Ectodermal cell (in vitro differentiated cells): ENCODE measurements around the gene SLITRK6.
A peak's percentile ranks its signal among the peaks of the same experiment; 100 is the strongest.
"Not testable (repeated sequence)": the region's sequence is repeated elsewhere in the genome, so short reads cannot be mapped to it uniquely, and the experiment has no call there.

Experiments used
- H3K27ac ChIP-seq: 2 replicates; pipeline ENCODE4 v1.7.0; 2013; ENCODE audit warnings: mild to moderate bottlenecking, low read depth, low read length; ENCODE audit not compliant: insufficient read depth, poor library complexity, severe bottlenecking
- H3K27me3 ChIP-seq: 2 replicates; pipeline ENCODE4 v1.7.0; 2013; ENCODE audit warnings: mild to moderate bottlenecking, low read length; ENCODE audit not compliant: insufficient read depth, control insufficient read depth, poor library complexity, severe bottlenecking
- H3K36me3 ChIP-seq: one replicate; pipeline ENCODE4 v1.7.0; 2013; ENCODE audit warnings: low read length; ENCODE audit not compliant: control insufficient read depth, insufficient read depth
- H3K4me1 ChIP-seq: one replicate; pipeline ENCODE4 v1.7.0; 2013; ENCODE audit warnings: low read length; ENCODE audit not compliant: control insufficient read depth, insufficient read depth
- H3K4me3 ChIP-seq: 2 replicates; pipeline ENCODE4 v1.7.0; 2013; ENCODE audit warnings: low read depth, low read length, control low read depth; ENCODE audit not compliant: insufficient read depth
- H3K9me3 ChIP-seq: 2 replicates; pipeline ENCODE4 v1.7.0; 2013; ENCODE audit warnings: mild to moderate bottlenecking, low read length, moderate library complexity; ENCODE audit not compliant: control insufficient read depth
- WGBS, 2 experiments: methylation state at CpG; one replicate each; pipeline ENCODE4 v1.1.7; 2013; ENCODE audit warnings: missing lambda C conversion rate in 2 of 2; 5-methylcytosine and 5-hydroxymethylcytosine counted together

Gene SLITRK6

GRCh38 chr13:85808811-85809210 is 9.6 kb upstream of the SLITRK6 start:
- no peaks in the 10 kb centered on the region for H3K36me3 ChIP-seq
- no peak overlapping the region for H3K4me3 ChIP-seq
- no peaks in the 10 kb centered on the region for H3K4me1 ChIP-seq
- H3K27me3 ChIP-seq, result no peaks in the 10 kb centered on the region
- H3K27ac ChIP-seq, result no peak overlapping the region
- no peaks in the 10 kb centered on the region for H3K9me3 ChIP-seq
- 88 to 92% methylated on average over 1 of the region's 1 CpG for WGBS, 2 experiments

GRCh38 chr13:85806553-85807175 is 7.4 kb upstream of the SLITRK6 start:
- H3K9me3 ChIP-seq, result no peaks in the 10 kb centered on the region
- no peaks in the 10 kb centered on the region for H3K27me3 ChIP-seq
- no peaks in the 10 kb centered on the region for H3K4me1 ChIP-seq
- WGBS, 2 experiments, result 40% methylated on average over 1 of the region's 3 CpGs; no CpG with 5 or more reads in 1 of the 2 experiments
- no peak overlapping the region for H3K4me3 ChIP-seq
- no peak overlapping the region for H3K27ac ChIP-seq
- H3K36me3 ChIP-seq, result no peaks in the 10 kb centered on the region

- H3K27ac ChIP-seq, result no peak overlapping the region
- no peaks in the 10 kb centered on the region for H3K9me3 ChIP-seq
- H3K4me1 ChIP-seq, result no peaks in the 10 kb centered on the region
- H3K27me3 ChIP-seq, result no peaks in the 10 kb centered on the region
- 50 to 75% methylated on average over 1 to 2 of the region's 3 CpGs for WGBS, 2 experiments
- no peaks in the 10 kb centered on the region for H3K36me3 ChIP-seq
- H3K4me3 ChIP-seq, result peak overlapping the region; percentile 3
Observed at GRCh38 chr13:85798556-85798955, 663 bp downstream of the SLITRK6 start.

- Histone ChIP-seq H3K4me3 (no peak overlapping the region), H3K36me3 (no peaks in the 10 kb centered on the region), H3K4me1 (no peaks in the 10 kb centered on the region), H3K9me3 (no peaks in the 10 kb centered on the region), H3K27ac (no peak overlapping the region), H3K27me3 (no peaks in the 10 kb centered on the region)
- WGBS, 2 experiments, result 91 to 92% methylated on average over 1 to 2 of the region's 4 CpGs
Observed at GRCh38 chr13:85797311-85797710, 1.9 kb downstream of the SLITRK6 start.

GRCh38 chr13:85785205-85785604 is 14.0 kb downstream of the SLITRK6 start:
- Histone ChIP-seq H3K36me3 (no peaks in the 10 kb centered on the region), H3K4me1 (no peaks in the 10 kb centered on the region)
- 88 to 89% methylated on average over 3 of the region's 3 CpGs for WGBS, 2 experiments

GRCh38 chr13:85772367-85772766 is 26.9 kb downstream of the SLITRK6 start:
- H3K4me3 ChIP-seq, result no peak overlapping the region
- no peaks in the 10 kb centered on the region for H3K27me3 ChIP-seq
- H3K27ac ChIP-seq, result no peak overlapping the region
- WGBS, 2 experiments, result 94 to 95% methylated on average over 3 of the region's 3 CpGs
- H3K4me1 ChIP-seq, result no peaks in the 10 kb centered on the region
- H3K9me3 ChIP-seq, result no peaks in the 10 kb centered on the region
- H3K36me3 ChIP-seq, result no peaks in the 10 kb centered on the region

More at GRCh38 chr13:85785205-85785604, 14.0 kb downstream of the SLITRK6 start:
- H3K27me3 ChIP-seq, result no peaks in the 10 kb centered on the region
- H3K9me3 ChIP-seq, result no peaks in the 10 kb centered on the region
- H3K4me3 ChIP-seq, result no peak overlapping the region
- H3K27ac ChIP-seq, result no peak overlapping the region

GRCh38 chr13:85771856-85772255 is 27.4 kb downstream of the SLITRK6 start:
- Histone ChIP-seq H3K4me3 (no peak overlapping the region), H3K36me3 (no peaks in the 10 kb centered on the region), H3K9me3 (no peaks in the 10 kb centered on the region), H3K4me1 (no peaks in the 10 kb centered on the region), H3K27me3 (no peaks in the 10 kb centered on the region), H3K27ac (no peak overlapping the region)
- WGBS, 2 experiments, result 80 to 91% methylated on average over 1 of the region's 1 CpG

- H3K4me3 ChIP-seq, result no peak overlapping the region
- H3K4me1 ChIP-seq, result no peaks in the 10 kb centered on the region
- H3K9me3 ChIP-seq, result no peaks in the 10 kb centered on the region
- H3K36me3 ChIP-seq, result no peaks in the 10 kb centered on the region
- H3K27me3 ChIP-seq, result no peaks in the 10 kb centered on the region
- no peak overlapping the region for H3K27ac ChIP-seq
Observed at GRCh38 chr13:85768946-85769345, 30.3 kb downstream of the SLITRK6 start.

- no peaks in the 10 kb centered on the region for H3K27me3 ChIP-seq
- no peak overlapping the region for H3K27ac ChIP-seq
- H3K4me1 ChIP-seq, result no peaks in the 10 kb centered on the region
- H3K9me3 ChIP-seq, result no peaks in the 10 kb centered on the region
- H3K36me3 ChIP-seq, result no peaks in the 10 kb centered on the region
- WGBS, 2 experiments, result 87% methylated on average over 2 of the region's 2 CpGs; no CpG with 5 or more reads in 1 of the 2 experiments
- H3K4me3 ChIP-seq, result no peak overlapping the region
Observed at GRCh38 chr13:85755123-85755522, 44.1 kb downstream of the SLITRK6 start.

- H3K27ac ChIP-seq, H3K4me1 ChIP-seq, H3K36me3 ChIP-seq, H3K4me3 ChIP-seq, H3K27me3 ChIP-seq, H3K9me3 ChIP-seq: not testable (repeated sequence)
- 36 to 45% methylated on average over 9 to 10 of the region's 11 CpGs for WGBS, 2 experiments
Observed at GRCh38 chr13:85743201-85743770, 55.9 kb downstream of the SLITRK6 start.
